GM23338 (cell line): Measurements from ENCODE around the gene PAN2.

Source experiments
- CTCF ChIP-seq, 2 experiments: fragments of 200-600 bp in 1 of 2; sonication (generic) in 1 of 2; conservative IDR thresholded peaks; 2 replicates each; pipeline versions ENCODE4 v1.5.1 to v1.6.1; 2016 to 2017; ENCODE audit warnings: antibody characterized with exemption in 2 of 2, low read depth in 2 of 2, mild to moderate bottlenecking in 2 of 2, moderate library complexity in 1 of 2
- EZH2 ChIP-seq: fragments of 200-600 bp; sonication (generic); IDR thresholded peaks from one replicate; pipeline ENCODE4 v1.8.0; 2017; ENCODE audit warnings: antibody characterized with exemption, mild to moderate bottlenecking, low read depth; ENCODE audit not compliant: unreplicated experiment
- EZH2phosphoT487 ChIP-seq: fragments of 200-600 bp; sonication (generic); IDR thresholded peaks from one replicate; pipeline ENCODE4 v1.8.1; 2018; ENCODE audit warnings: antibody characterized with exemption; ENCODE audit not compliant: unreplicated experiment
- JUNB ChIP-seq: IDR thresholded peaks from one replicate; pipeline ENCODE4 v1.6.1; 2016; ENCODE audit warnings: antibody characterized with exemption; ENCODE audit not compliant: unreplicated experiment
- POLR2AphosphoS5 ChIP-seq: IDR thresholded peaks from 2 replicates; pipeline ENCODE4 v1.6.1; 2016; ENCODE audit warnings: antibody characterized with exemption, low read depth
- TF ChIP-seq, protein P1 (sequence below): IDR thresholded peaks from one replicate; pipeline ENCODE4 v1.6.1; 2018; ENCODE audit warnings: antibody characterized with exemption; ENCODE audit not compliant: unreplicated experiment

DNA sequence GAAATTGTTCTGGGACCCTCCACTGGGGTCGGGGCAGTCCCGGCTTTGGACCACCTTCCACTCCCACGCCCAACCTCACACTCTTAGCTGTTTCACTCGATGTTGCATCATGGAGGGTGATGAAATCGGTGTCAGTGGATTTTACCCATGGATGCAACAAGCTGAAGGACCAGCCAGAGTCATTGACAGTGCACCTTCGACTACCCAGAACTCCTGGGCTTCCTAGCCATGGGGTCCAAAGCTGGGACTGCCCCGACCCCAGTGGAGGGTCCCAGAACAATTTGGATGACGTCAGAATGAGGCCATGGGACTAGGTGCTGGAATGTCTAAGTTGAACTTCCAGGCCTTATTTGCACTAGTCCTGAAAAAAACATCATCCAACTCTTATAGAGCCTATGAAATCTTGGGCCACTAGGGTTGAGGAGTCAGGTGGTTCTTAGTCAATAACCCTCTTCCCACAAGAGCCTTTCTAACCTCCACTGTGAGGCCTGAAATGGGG is 4.0 kb upstream of the PAN2 start:
- TF ChIP-seq CTCF (conservative IDR thresholded peaks at IDR 0.05; ENCODE audit: low read depth in 2 of 2) (no peak), EZH2 (no peak), POLR2AphosphoS5 (no peak), EZH2phosphoT487 (no peak), JUNB (no peak)
- TF ChIP-seq, protein P1, sequence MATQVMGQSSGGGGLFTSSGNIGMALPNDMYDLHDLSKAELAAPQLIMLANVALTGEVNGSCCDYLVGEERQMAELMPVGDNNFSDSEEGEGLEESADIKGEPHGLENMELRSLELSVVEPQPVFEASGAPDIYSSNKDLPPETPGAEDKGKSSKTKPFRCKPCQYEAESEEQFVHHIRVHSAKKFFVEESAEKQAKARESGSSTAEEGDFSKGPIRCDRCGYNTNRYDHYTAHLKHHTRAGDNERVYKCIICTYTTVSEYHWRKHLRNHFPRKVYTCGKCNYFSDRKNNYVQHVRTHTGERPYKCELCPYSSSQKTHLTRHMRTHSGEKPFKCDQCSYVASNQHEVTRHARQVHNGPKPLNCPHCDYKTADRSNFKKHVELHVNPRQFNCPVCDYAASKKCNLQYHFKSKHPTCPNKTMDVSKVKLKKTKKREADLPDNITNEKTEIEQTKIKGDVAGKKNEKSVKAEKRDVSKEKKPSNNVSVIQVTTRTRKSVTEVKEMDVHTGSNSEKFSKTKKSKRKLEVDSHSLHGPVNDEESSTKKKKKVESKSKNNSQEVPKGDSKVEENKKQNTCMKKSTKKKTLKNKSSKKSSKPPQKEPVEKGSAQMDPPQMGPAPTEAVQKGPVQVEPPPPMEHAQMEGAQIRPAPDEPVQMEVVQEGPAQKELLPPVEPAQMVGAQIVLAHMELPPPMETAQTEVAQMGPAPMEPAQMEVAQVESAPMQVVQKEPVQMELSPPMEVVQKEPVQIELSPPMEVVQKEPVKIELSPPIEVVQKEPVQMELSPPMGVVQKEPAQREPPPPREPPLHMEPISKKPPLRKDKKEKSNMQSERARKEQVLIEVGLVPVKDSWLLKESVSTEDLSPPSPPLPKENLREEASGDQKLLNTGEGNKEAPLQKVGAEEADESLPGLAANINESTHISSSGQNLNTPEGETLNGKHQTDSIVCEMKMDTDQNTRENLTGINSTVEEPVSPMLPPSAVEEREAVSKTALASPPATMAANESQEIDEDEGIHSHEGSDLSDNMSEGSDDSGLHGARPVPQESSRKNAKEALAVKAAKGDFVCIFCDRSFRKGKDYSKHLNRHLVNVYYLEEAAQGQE, result no peak
